Right cardiac atrium (tissue), 5 donors: Measurements from ENCODE around the gene PRKCG. TPM values are rescaled to one million over a fixed set of nuclear protein-coding genes. Genes with fewer than 3 reads are reported as not detected.
A peak's percentile ranks its signal among the peaks of the same experiment; 100 is the strongest.

ENCODE experiments used
- ATAC-seq, 2 donors: fragments of 200-7000 bp; cut with Tn5 transposase; one replicate each; pipeline versions ENCODE4 v1.8.0 to v1.9.1; 2020; ENCODE audit warnings: moderate library complexity in 2 of 2, mild to moderate bottlenecking in 1 of 2
- DNase-seq, 3 donors: peaks; one replicate each; pipeline ENCODE4 v3.0.0-alpha.2; 2020
- H3K27ac ChIP-seq: one replicate; pipeline ENCODE4 v1.5.1; 2013; ENCODE audit warnings: mild to moderate bottlenecking, low read length, control low read depth, moderate library complexity
- H3K27me3 ChIP-seq: one replicate; pipeline ENCODE4 v1.6.1; 2013; ENCODE audit not compliant: control insufficient read depth, insufficient read depth
- H3K4me1 ChIP-seq: one replicate; pipeline ENCODE4 v1.6.1; 2013; ENCODE audit warnings: low read length; ENCODE audit not compliant: control insufficient read depth, insufficient read depth
- H3K4me3 ChIP-seq: one replicate; pipeline ENCODE4 v1.5.1; 2013; ENCODE audit warnings: low read length, control low read depth
- H3K9me3 ChIP-seq: one replicate; pipeline ENCODE4 v1.6.1; 2013; ENCODE audit warnings: low read length; ENCODE audit not compliant: control insufficient read depth
- WGBS: extraction: QIAGEN DNeasy Blood & Tissue Kit; methylation state at CpG from one replicate; pipeline ENCODE4 v1.1.7; 2013; 5-methylcytosine and 5-hydroxymethylcytosine counted together
- intact Hi-C, 4 donors: fragments of 100-400 bp; cut with DNase I; formaldehyde crosslinking; loops; one replicate each; pipeline versions ENCODE4 v1.11.0 to v1.14.0; 2022 to 2023
- polyA plus RNA-seq: library from polyadenylated mRNA; stranded (reverse); fragments of 200-250 nt; gene quantifications from one replicate; pipeline ENCODE4 v1.2.3, GENCODE V29; 2013
- total RNA-seq, 4 donors: library from RNA; stranded (reverse); fragmentation: NEBNext Ultra II Directional; extraction: Animal tissue kit (Norgen Biotek cat#: 25700); gene quantifications; one replicate each; pipeline ENCODE4 v1.2.1, GENCODE V29; 2021
- donor health status: healthy with polysubstance abuse.
- donor health status: DM: no; HTN: yes; CAD: no.
- donor health status: DM: no; HTN: no; CAD: no.
- donor health status: DM: no; HTN: yes; CAD: no; lungs with severe emphysema.
- donor health status: DM: yes; HTN: yes; CAD: no.

PRKCG gene
- total and polyA plus RNA-seq, 5 donors, result 0.02 TPM; not detected in 4

GRCh38 chr19:53883231-53883661 is 1.2 kb downstream of the PRKCG start:
- ATAC-seq (no peak), DNase-seq (no peak)
- intact Hi-C loops, result no loop called here
- Histone ChIP-seq H3K4me1 (peaks cover 4% of the 10 kb centered on the region), H3K4me3 (no peak overlapping the region), H3K27me3 (no peaks in the 10 kb centered on the region), H3K9me3 (no peaks in the 10 kb centered on the region), H3K27ac (no peak overlapping the region)
- WGBS, result 1% methylated on average over 19 of the region's 19 CpGs

- ATAC-seq (no peak), DNase-seq (no peak)
- 14% methylated on average over 11 of the region's 11 CpGs for WGBS
- Histone ChIP-seq H3K4me1 (peaks cover 4% of the 10 kb centered on the region), H3K4me3 (no peak overlapping the region), H3K9me3 (no peaks in the 10 kb centered on the region), H3K27me3 (no peaks in the 10 kb centered on the region), H3K27ac (no peak overlapping the region)
- intact Hi-C loops, result no loop called here
These were observed 1.7 kb downstream of the PRKCG start for GRCh38 chr19:53883741-53884140.

- intact Hi-C loops, result no loop called here
- Histone ChIP-seq H3K4me1 (peaks cover 4% of the 10 kb centered on the region), H3K9me3 (no peaks in the 10 kb centered on the region), H3K4me3 (no peak overlapping the region), H3K27me3 (no peaks in the 10 kb centered on the region), H3K27ac (no peak overlapping the region)
- ATAC-seq (no peak), DNase-seq (no peak)
- 25% methylated on average over 12 of the region's 12 CpGs for WGBS
These were observed 2.3 kb downstream of the PRKCG start for GRCh38 chr19:53884256-53884655.

- no peak overlapping the region for H3K4me3 ChIP-seq
- H3K27me3 ChIP-seq, result no peaks in the 10 kb centered on the region
- no peak for ATAC-seq
- peaks cover 4% of the 10 kb centered on the region for H3K4me1 ChIP-seq
- DNase-seq, result peak in 1 of 3 donors; percentile 1
- intact Hi-C loops, result no loop called here
- H3K27ac ChIP-seq, result no peak overlapping the region
- no peaks in the 10 kb centered on the region for H3K9me3 ChIP-seq
- 91% methylated on average over 10 of the region's 10 CpGs for WGBS
These were observed 3.0 kb downstream of the PRKCG start for GRCh38 chr19:53885036-53885435.

GRCh38 chr19:53892301-53892980 is 10.4 kb downstream of the PRKCG start:
- WGBS, result 68% methylated on average over 23 of the region's 23 CpGs
- Histone ChIP-seq H3K9me3 (no peaks in the 10 kb centered on the region), H3K27ac (no peak overlapping the region), H3K27me3 (no peaks in the 10 kb centered on the region), H3K4me3 (no peak overlapping the region), H3K4me1 (no peaks in the 10 kb centered on the region)
- DNase-seq (peak in 1 of 3 donors; percentile 42), ATAC-seq (peak in 1 of 2 donors; percentile 14)
- intact Hi-C loops, result no loop called here

GRCh38 chr19:53892981-53893325 is 11.0 kb downstream of the PRKCG start:
- Histone ChIP-seq H3K4me3 (no peak overlapping the region), H3K27me3 (no peaks in the 10 kb centered on the region), H3K4me1 (no peaks in the 10 kb centered on the region), H3K27ac (no peak overlapping the region), H3K9me3 (no peaks in the 10 kb centered on the region)
- peak in 1 of 3 donors; percentile 9 for DNase-seq
- WGBS, result 52% methylated on average over 8 of the region's 8 CpGs
- intact Hi-C loops, result no loop called here
- no peak for ATAC-seq

GRCh38 chr19:53894707-53895106 is 12.7 kb downstream of the PRKCG start:
- intact Hi-C loops, result no loop called here
- Histone ChIP-seq H3K27me3 (no peaks in the 10 kb centered on the region), H3K9me3 (no peaks in the 10 kb centered on the region), H3K4me1 (no peaks in the 10 kb centered on the region), H3K27ac (no peak overlapping the region), H3K4me3 (no peak overlapping the region)
- DNase-seq (peak in 1 of 3 donors; percentile 4), ATAC-seq (no peak)
- 73% methylated on average over 9 of the region's 9 CpGs for WGBS

- intact Hi-C loops, result no loop called here
- 55% methylated on average over 4 of the region's 4 CpGs for WGBS
- H3K9me3 ChIP-seq, result no peaks in the 10 kb centered on the region
- no peaks in the 10 kb centered on the region for H3K4me1 ChIP-seq
- no peak overlapping the region for H3K27ac ChIP-seq
- no peak overlapping the region for H3K4me3 ChIP-seq
- DNase-seq, result peak in 1 of 3 donors; percentile 16
- no peaks in the 10 kb centered on the region for H3K27me3 ChIP-seq
- ATAC-seq, result no peak
These were observed 14.7 kb downstream of the PRKCG start for GRCh38 chr19:53896682-53897081.

GRCh38 chr19:53897459-53897858 is 15.5 kb downstream of the PRKCG start:
- DNase-seq (no peak), ATAC-seq (no peak)
- H3K27me3 ChIP-seq, result no peaks in the 10 kb centered on the region
- H3K27ac ChIP-seq, result no peak overlapping the region
- H3K4me3 ChIP-seq, result no peak overlapping the region
- H3K9me3 ChIP-seq, result no peaks in the 10 kb centered on the region
- H3K4me1 ChIP-seq, result no peaks in the 10 kb centered on the region
- 50% methylated on average over 4 of the region's 4 CpGs for WGBS
- intact Hi-C loops, result no loop called here

- no peaks in the 10 kb centered on the region for H3K9me3 ChIP-seq
- no peaks in the 10 kb centered on the region for H3K27me3 ChIP-seq
- no peak overlapping the region for H3K27ac ChIP-seq
- intact Hi-C loops, result no loop called here
- 9% methylated on average over 16 of the region's 16 CpGs for WGBS
- H3K4me1 ChIP-seq, result no peaks in the 10 kb centered on the region
- peak in 1 of 2 donors; percentile 16 for ATAC-seq
- DNase-seq, result no peak
- no peak overlapping the region for H3K4me3 ChIP-seq
These were observed 16.2 kb downstream of the PRKCG start for GRCh38 chr19:53898166-53898565.

- Histone ChIP-seq H3K4me1 (no peaks in the 10 kb centered on the region), H3K4me3 (no peak overlapping the region), H3K27ac (no peak overlapping the region), H3K27me3 (no peaks in the 10 kb centered on the region), H3K9me3 (no peaks in the 10 kb centered on the region)
- ATAC-seq, result no peak
- intact Hi-C loops, result no loop called here
- 4% methylated on average over 42 of the region's 42 CpGs for WGBS
- no peak for DNase-seq
These were observed 16.8 kb downstream of the PRKCG start for GRCh38 chr19:53898636-53899341.
